Progenitor cell of endocrine pancreas (in vitro differentiated cells): ENCODE measurements around the gene PXMP4. TPM values are rescaled to one million over a fixed set of nuclear protein-coding genes. Genes with fewer than 3 reads are reported as not detected.

Experiments used
- DNase-seq: peaks from one replicate; pipeline ENCODE4 v3.0.0; 2021; ENCODE audit warnings: low spot score; ENCODE audit not compliant: unreplicated experiment
- H3K27ac Mint-ChIP-seq: 2 replicates; pipeline ENCODE4 v1.8.0; 2021; ENCODE audit warnings: mild to moderate bottlenecking, moderate library complexity, mixed read lengths
- H3K27me3 Mint-ChIP-seq: 2 replicates; pipeline ENCODE4 v1.8.0; 2021; ENCODE audit warnings: mixed read lengths
- H3K36me3 Mint-ChIP-seq: 2 replicates; pipeline ENCODE4 v1.8.0; 2022; ENCODE audit warnings: mixed read lengths; ENCODE audit not compliant: insufficient read depth
- H3K4me1 Mint-ChIP-seq: 2 replicates; pipeline ENCODE4 v1.8.0; 2021; ENCODE audit warnings: low read depth, mixed read lengths
- H3K4me3 Mint-ChIP-seq: 2 replicates; pipeline ENCODE4 v1.8.0; 2021; ENCODE audit warnings: low read depth, mild to moderate bottlenecking, moderate library complexity, mixed read lengths
- H3K9me3 Mint-ChIP-seq: 2 replicates; pipeline ENCODE4 v1.8.0; 2021; ENCODE audit warnings: low read depth, mixed read lengths
- CTCF ChIP-seq: fragments of 200-600 bp; sonication (generic); IDR thresholded peaks from one replicate; pipeline ENCODE4 v1.5.0; 2021; ENCODE audit warnings: antibody characterized with exemption, mild to moderate bottlenecking; ENCODE audit not compliant: unreplicated experiment
- total RNA-seq: library from RNA; stranded (reverse); gene quantifications from 2 replicates; pipeline ENCODE4 v1.2.1, GENCODE V29; 2021

PXMP4 gene
- total RNA-seq, 1 donor from 2014 or later, result 5.0 TPM

- peaks cover 16% of the 10 kb centered on the region for H3K36me3 Mint-ChIP-seq
- TF ChIP-seq CTCF, result no peak
Measured at GRCh38 chr20:33672426-33673113, 47.5 kb downstream of the PXMP4 start.

GRCh38 chr20:33671573-33672288 lies 48.4 kb downstream of the PXMP4 start:
- Mint-ChIP-seq H3K36me3 (peaks cover 15% of the 10 kb centered on the region), H3K4me3 (peak overlapping the region; percentile 87), H3K4me1 (peaks cover 29% of the 10 kb centered on the region), H3K27me3 (peaks cover 4% of the 10 kb centered on the region), H3K27ac (no peak overlapping the region), H3K9me3 (no peaks in the 10 kb centered on the region)
- no peak for DNase-seq
- no peak for TF ChIP-seq CTCF

More at GRCh38 chr20:33672426-33673113, 47.5 kb downstream of the PXMP4 start:
- Mint-ChIP-seq H3K4me3 (peak overlapping the region; percentile 87), H3K27me3 (peaks cover 3% of the 10 kb centered on the region), H3K9me3 (no peaks in the 10 kb centered on the region), H3K4me1 (peaks cover 29% of the 10 kb centered on the region), H3K27ac (peak overlapping the region; percentile 11)
- no peak for DNase-seq

- no peak for TF ChIP-seq CTCF
- H3K4me1 Mint-ChIP-seq, result peaks cover 30% of the 10 kb centered on the region
- H3K27ac Mint-ChIP-seq, result no peak overlapping the region
- H3K36me3 Mint-ChIP-seq, result peaks cover 16% of the 10 kb centered on the region
- DNase-seq, result no peak
- peaks cover 6% of the 10 kb centered on the region for H3K27me3 Mint-ChIP-seq
- H3K9me3 Mint-ChIP-seq, result no peaks in the 10 kb centered on the region
- H3K4me3 Mint-ChIP-seq, result peak overlapping the region; percentile 32
Measured at GRCh38 chr20:33670715-33671499, 49.2 kb downstream of the PXMP4 start.

GRCh38 chr20:33669873-33670640 lies 50.1 kb downstream of the PXMP4 start:
- no peaks in the 10 kb centered on the region for H3K9me3 Mint-ChIP-seq
- peaks cover 5% of the 10 kb centered on the region for H3K27me3 Mint-ChIP-seq
- H3K27ac Mint-ChIP-seq, result no peak overlapping the region
- no peak for TF ChIP-seq CTCF
- no peak for DNase-seq
- H3K4me3 Mint-ChIP-seq, result no peak overlapping the region
- peaks cover 29% of the 10 kb centered on the region for H3K4me1 Mint-ChIP-seq
- H3K36me3 Mint-ChIP-seq, result peaks cover 16% of the 10 kb centered on the region
